ENCODE measurements around the gene ANK2.

Gene ANK2

DNA sequence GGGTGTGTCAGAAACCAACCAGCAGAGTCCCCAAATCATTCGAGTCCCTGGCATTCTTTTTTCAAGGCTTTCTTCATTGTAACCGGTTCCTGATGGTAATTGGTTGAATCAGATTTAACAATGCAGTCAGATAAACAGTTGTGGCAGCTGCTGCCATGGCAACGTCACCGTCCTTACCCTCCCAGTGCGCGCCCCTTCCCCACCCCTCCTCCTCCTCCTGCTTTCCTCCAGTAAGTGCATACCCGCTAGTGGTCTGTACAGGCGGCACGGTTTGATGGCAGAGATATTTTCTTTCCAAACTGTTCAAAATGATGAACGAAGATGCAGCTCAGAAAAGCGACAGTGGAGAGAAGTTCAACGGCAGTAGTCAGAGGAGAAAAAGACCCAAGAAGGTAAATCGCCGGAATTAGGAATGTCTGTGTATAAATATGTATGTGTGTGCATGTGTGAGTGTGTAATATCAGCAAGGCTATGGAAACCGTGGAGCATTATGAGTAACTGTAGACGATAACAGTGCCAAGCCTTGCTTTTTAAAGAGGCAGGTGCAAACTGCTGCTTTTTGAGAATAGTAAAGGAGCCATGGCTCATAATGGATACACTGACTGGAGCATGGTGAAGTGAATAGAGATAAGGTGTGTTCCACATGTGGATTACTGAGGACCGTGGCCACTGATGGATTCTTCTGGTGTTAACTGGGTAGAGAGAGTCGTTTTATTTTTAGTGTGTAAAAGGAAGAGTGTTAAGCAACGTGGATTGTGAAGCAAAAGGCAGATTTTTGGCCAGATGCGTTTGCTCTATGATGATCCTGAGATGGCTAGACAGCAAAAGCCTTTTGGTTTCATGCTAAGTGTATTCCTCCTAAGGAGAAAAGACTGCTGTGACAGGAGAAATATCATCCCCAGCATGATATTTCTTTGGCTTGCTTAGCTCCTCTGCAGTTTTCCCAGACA lies at the start of gene ANK2:
ANK2 (plus strand) TSS at position 233 of the 950 bp plus-strand sequence; CDS start at position 309, 76 bp downstream.
- H3K4me3 ChIP-seq (ENCODE audit: low read depth, low read length): no peak within 1 kb of the TSS
- TF ChIP-seq CTCF (IDR thresholded peaks at IDR 0.05; ENCODE audit: borderline replicate concordance, insufficient read depth, low read depth, low read length): no peak

- no peak for TF ChIP-seq CTCF (IDR thresholded peaks at IDR 0.05; ENCODE audit: borderline replicate concordance, insufficient read depth, low read depth, low read length)
- H3K4me3 ChIP-seq (ENCODE audit: low read depth, low read length): no peak overlapping the region
Measured at GRCh38 chr4:113003841-113004240, 45.6 kb upstream of the ANK2 start.

DNA sequence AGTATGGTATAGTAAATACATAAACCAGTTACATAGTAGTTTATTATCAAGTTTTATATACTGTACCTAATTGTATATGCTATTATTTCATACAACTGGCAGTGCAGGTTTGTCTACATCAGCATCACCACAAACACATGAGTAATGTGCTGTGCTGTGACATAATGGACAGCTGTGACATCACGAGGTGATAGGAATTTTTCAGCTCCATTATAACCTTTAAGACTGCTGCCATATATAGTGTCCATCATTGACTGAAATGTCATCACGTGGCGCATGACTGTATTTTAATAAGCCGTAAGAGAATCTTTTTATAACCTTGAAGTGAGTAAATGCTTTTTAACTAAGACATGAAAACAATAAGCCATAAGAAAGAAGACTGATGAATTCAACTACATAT lies 44.8 kb upstream of the ANK2 start:
- no peak overlapping the region for H3K4me3 ChIP-seq (ENCODE audit: low read depth, low read length)
- no peak for TF ChIP-seq CTCF (IDR thresholded peaks at IDR 0.05; ENCODE audit: borderline replicate concordance, insufficient read depth, low read depth, low read length)

DNA sequence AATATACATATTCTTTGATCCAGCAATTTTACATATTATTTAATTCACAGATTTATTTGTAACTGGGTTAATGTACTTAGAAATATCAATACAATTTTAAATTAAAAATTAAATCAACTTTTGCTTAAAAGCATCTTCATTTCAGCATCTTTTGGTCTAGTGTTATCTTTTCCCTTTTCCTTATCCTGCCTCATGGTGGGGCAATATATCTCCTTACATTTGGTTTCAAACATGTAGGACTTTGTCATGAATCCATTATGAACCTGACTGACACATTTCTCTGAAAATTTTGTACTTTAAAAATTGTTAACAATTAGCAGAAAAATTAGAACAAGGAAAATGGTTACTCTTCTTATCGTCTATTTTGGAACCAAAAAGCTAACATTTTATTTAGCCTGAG lies 42.8 kb upstream of the ANK2 start:
- TF ChIP-seq CTCF (IDR thresholded peaks at IDR 0.05; ENCODE audit: borderline replicate concordance, insufficient read depth, low read depth, low read length): no peak
- no peak overlapping the region for H3K4me3 ChIP-seq (ENCODE audit: low read depth, low read length)

DNA sequence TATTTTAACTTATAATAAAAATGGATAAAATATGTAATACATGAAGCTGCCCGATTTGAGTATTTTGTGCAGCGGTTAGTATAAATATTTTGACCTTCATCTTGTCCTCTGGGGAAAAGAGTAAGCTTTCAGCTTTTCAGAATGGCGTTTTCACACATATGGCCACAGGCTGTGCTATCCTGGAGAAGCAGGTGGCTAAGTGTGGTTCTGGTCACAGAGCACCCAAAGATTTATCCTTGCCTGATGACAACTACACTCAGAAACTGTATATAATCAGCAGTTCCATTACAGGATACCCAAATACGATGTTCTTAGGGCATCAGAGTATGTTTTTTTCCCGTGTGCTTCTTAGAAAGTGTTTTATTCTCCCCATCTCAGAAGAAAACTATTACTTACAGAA lies 42.3 kb upstream of the ANK2 start:
- no peak for TF ChIP-seq CTCF (IDR thresholded peaks at IDR 0.05; ENCODE audit: borderline replicate concordance, insufficient read depth, low read depth, low read length)
- no peak overlapping the region for H3K4me3 ChIP-seq (ENCODE audit: low read depth, low read length)

DNA sequence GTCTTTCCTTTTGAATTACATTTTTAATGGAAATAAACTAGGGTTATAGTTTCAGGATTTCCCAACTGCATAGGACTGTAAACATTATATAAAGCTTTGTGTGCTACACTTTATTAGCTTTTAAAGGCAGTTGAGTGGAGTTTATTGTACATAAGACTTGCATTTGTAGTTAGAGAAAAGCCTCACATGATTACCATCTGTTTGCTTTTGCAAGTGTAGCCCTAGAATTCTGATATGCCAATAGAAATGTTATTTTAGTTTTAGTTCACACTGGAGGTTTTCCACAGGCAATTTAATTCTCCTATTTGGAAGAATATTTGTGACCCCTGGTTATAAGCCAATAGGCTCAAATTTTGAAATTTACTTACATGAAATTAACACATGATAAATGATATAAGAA lies 41.3 kb upstream of the ANK2 start:
- no peak for TF ChIP-seq CTCF (IDR thresholded peaks at IDR 0.05; ENCODE audit: borderline replicate concordance, insufficient read depth, low read depth, low read length)
- no peak overlapping the region for H3K4me3 ChIP-seq (ENCODE audit: low read depth, low read length)

GRCh38 chr4:113008716-113009115 lies 40.7 kb upstream of the ANK2 start:
- H3K4me3 ChIP-seq (ENCODE audit: low read depth, low read length): no peak overlapping the region
- no peak for TF ChIP-seq CTCF (IDR thresholded peaks at IDR 0.05; ENCODE audit: borderline replicate concordance, insufficient read depth, low read depth, low read length)
